ENCODE results near the gene ADAM22. TPM values are rescaled to one million over a fixed set of nuclear protein-coding genes. Genes with fewer than 3 reads are reported as not detected.

Gene ADAM22
- total and polyA plus RNA-seq, 2 experiments from 2014 or later = 2.7 to 18.7 TPM

GRCh38 chr7:88226886-88227516, 292.9 kb downstream of the ADAM22 start (continued):
- TF ChIP-seq NANOG (IDR thresholded peaks at IDR 0.05; ENCODE audit: borderline replicate concordance) = no peak

- Mint-ChIP-seq H3K9me3 (no peaks in the 10 kb centered on the region), H3K4me1 (no peaks in the 10 kb centered on the region), H3K27me3 (ENCODE audit: insufficient read depth, low read depth, poor library complexity) (no peaks in the 10 kb centered on the region), H3K27ac (no peak overlapping the region), H3K36me3 (ENCODE audit: low read depth) (no peaks in the 10 kb centered on the region), H3K4me3 (no peak overlapping the region)
- no peak overlapping the region for H3K4me3 ChIP-seq
- H3K27ac ChIP-seq (ENCODE audit: low read depth) = no peak overlapping the region
- H3F3A ChIP-seq (replicated peaks; ENCODE audit: low read depth) = no peaks in the 10 kb centered on the region
- no peaks in the 10 kb centered on the region for H3K36me3 ChIP-seq (ENCODE audit: insufficient read depth)
- no peaks in the 10 kb centered on the region for H3K4me1 ChIP-seq (ENCODE audit: insufficient read depth)
- ATAC-seq (no peak), DNase-seq (ENCODE audit: low spot score) (no peak)
- H4K20me1 ChIP-seq (replicated peaks; ENCODE audit: insufficient read depth) = no peaks in the 10 kb centered on the region
- no peaks in the 10 kb centered on the region for H3K79me2 ChIP-seq (replicated peaks; ENCODE audit: insufficient read depth)
- no peak overlapping the region for H3K4me2 ChIP-seq
- no peak overlapping the region for H2AFZ ChIP-seq
- no peak for TF ChIP-seq STAT1 (IDR thresholded peaks at IDR 0.05; ENCODE audit: unreplicated experiment)
- TF ChIP-seq ZNF114 (CRISPR knock-in tag; IDR thresholded peaks at IDR 0.05) = no peak
- no peak for TF ChIP-seq CTCF (conservative IDR thresholded peaks at IDR 0.05; ENCODE audit: low read depth in 2 of 2)
- no peak for TF ChIP-seq ETS1 (IDR thresholded peaks at IDR 0.05)
- TF ChIP-seq EZH2 (IDR thresholded peaks at IDR 0.05; ENCODE audit: low read depth, unreplicated experiment) = no peak
- TF ChIP-seq REST (IDR thresholded peaks at IDR 0.05; ENCODE audit: unreplicated experiment) = no peak
- TF ChIP-seq EZH2phosphoT487 (IDR thresholded peaks at IDR 0.05; ENCODE audit: unreplicated experiment) = no peak
- TF ChIP-seq CREB1 (CRISPR knock-in tag; IDR thresholded peaks at IDR 0.05; ENCODE audit: low read depth) = no peak
- H3K27me3 ChIP-seq (ENCODE audit: insufficient read depth) = no peaks in the 10 kb centered on the region
- H3K9me2 ChIP-seq (ENCODE audit: insufficient read depth) = no peaks in the 10 kb centered on the region
These were observed 295.4 kb downstream of the ADAM22 start for GRCh38 chr7:88229302-88229995.

All from GM23338 (cell line).